MM.1S (cell line): ENCODE data around the gene TRPM8.

Experiments
- DNase-seq: peaks from one replicate; pipeline ENCODE4 v3.0.0-alpha.2; 2015
- H2AFZ ChIP-seq: fragments of 300-600 bp; sonication (generic); 2 replicates; pipeline ENCODE4 v1.6.0; 2016; ENCODE audit warnings: antibody characterized with exemption, low read length
- H3F3A ChIP-seq: fragments of 300-600 bp; sonication (generic); 2 replicates; pipeline ENCODE4 v1.6.1; 2016; ENCODE audit warnings: mild to moderate bottlenecking, antibody characterized with exemption, low read length, moderate library complexity, mixed read lengths; ENCODE audit not compliant: insufficient read depth
- H3K27ac ChIP-seq: fragments of 300-600 bp; sonication (generic); 2 replicates; pipeline ENCODE4 v1.5.1; 2016; ENCODE audit warnings: mild to moderate bottlenecking, low read length
- H3K27me3 ChIP-seq: fragments of 300-600 bp; sonication (generic); replicated peaks from 2 replicates; pipeline ENCODE4 v1.6.0; 2016; ENCODE audit warnings: low read length; ENCODE audit not compliant: insufficient read depth
- H3K36me3 ChIP-seq: fragments of 300-600 bp; sonication (generic); replicated peaks from 2 replicates; pipeline ENCODE4 v1.6.1; 2016; ENCODE audit warnings: mild to moderate bottlenecking, low read length, mixed read lengths; ENCODE audit not compliant: insufficient read depth
- H3K4me1 ChIP-seq: fragments of 300-600 bp; sonication (generic); 2 replicates; pipeline ENCODE4 v1.6.1; 2016; ENCODE audit warnings: low read length, mixed read lengths
- H3K4me2 ChIP-seq: fragments of 300-600 bp; sonication (generic); 2 replicates; pipeline ENCODE4 v1.6.0; 2016; ENCODE audit warnings: low read depth, low read length
- H3K4me3 ChIP-seq: fragments of 300-600 bp; sonication (generic); 2 replicates; pipeline ENCODE4 v1.5.1; 2016; ENCODE audit warnings: low read length, mixed read lengths
- H3K79me2 ChIP-seq: fragments of 300-600 bp; sonication (generic); 2 replicates; pipeline ENCODE4 v1.6.1; 2016; ENCODE audit warnings: mixed run types, low read length, mixed read lengths
- H3K9ac ChIP-seq: fragments of 300-600 bp; sonication (generic); 2 replicates; pipeline ENCODE4 v1.6.1; 2016; ENCODE audit warnings: low read length, mixed read lengths
- H3K9me2 ChIP-seq: fragments of 300-600 bp; sonication (generic); replicated peaks from 2 replicates; pipeline ENCODE4 v1.6.1; 2016; ENCODE audit warnings: mild to moderate bottlenecking, low read length, mixed read lengths; ENCODE audit not compliant: insufficient read depth
- H3K9me3 ChIP-seq: fragments of 300-600 bp; sonication (generic); replicated peaks from 2 replicates; pipeline ENCODE4 v1.6.1; 2016; ENCODE audit warnings: mild to moderate bottlenecking, low read length, mixed read lengths; ENCODE audit not compliant: insufficient read depth
- H4K20me1 ChIP-seq: fragments of 300-600 bp; sonication (generic); 2 replicates; pipeline ENCODE4 v1.6.1; 2016; ENCODE audit warnings: mild to moderate bottlenecking, low read length, moderate library complexity, mixed read lengths; ENCODE audit not compliant: insufficient read depth
- CTCF ChIP-seq: fragments of 300-600 bp; sonication (generic); IDR thresholded peaks from 2 replicates; pipeline ENCODE4 v1.5.1; 2016; ENCODE audit warnings: antibody characterized with exemption, low read length, mixed read lengths
- EZH2 ChIP-seq: fragments of 300-600 bp; sonication (generic); optimal IDR thresholded peaks from 2 replicates; pipeline ENCODE3; 2017; ENCODE audit warnings: low read depth, mild to moderate bottlenecking, antibody characterized with exemption, low read length, mixed read lengths
- EZH2phosphoT487 ChIP-seq: fragments of 300-600 bp; sonication (generic); IDR thresholded peaks from 2 replicates; pipeline ENCODE4 v1.6.1; 2018; ENCODE audit warnings: antibody characterized with exemption, low read length

TRPM8 gene

GRCh38 chr2:233976087-233976486 lies 58.9 kb downstream of the TRPM8 start:
- Histone ChIP-seq H3K9ac (no peak overlapping the region), H3F3A (no peaks in the 10 kb centered on the region), H3K9me2 (no peaks in the 10 kb centered on the region), H3K27me3 (no peaks in the 10 kb centered on the region), H3K9me3 (no peaks in the 10 kb centered on the region), H3K79me2 (peaks cover 53% of the 10 kb centered on the region), H3K4me2 (no peak overlapping the region), H3K4me1 (no peaks in the 10 kb centered on the region), H3K27ac (no peak overlapping the region), H2AFZ (no peak overlapping the region), H4K20me1 (no peaks in the 10 kb centered on the region), H3K4me3 (no peak overlapping the region), H3K36me3 (no peaks in the 10 kb centered on the region; the same call in none of the 2 replicates)
- TF ChIP-seq CTCF, result no peak
- TF ChIP-seq EZH2phosphoT487, result no peak
- TF ChIP-seq EZH2, result no peak
- no peak for DNase-seq

GRCh38 chr2:233976690-233977294 lies 59.6 kb downstream of the TRPM8 start:
- H3K4me2 ChIP-seq, result no peak overlapping the region
- no peaks in the 10 kb centered on the region for H3K27me3 ChIP-seq
- H3F3A ChIP-seq, result no peaks in the 10 kb centered on the region
- TF ChIP-seq EZH2, result no peak
- peak; percentile 27 for TF ChIP-seq CTCF
- TF ChIP-seq EZH2phosphoT487, result no peak
- H3K9ac ChIP-seq, result no peak overlapping the region
- H3K9me2 ChIP-seq, result no peaks in the 10 kb centered on the region
- no peaks in the 10 kb centered on the region for H4K20me1 ChIP-seq
- H3K4me3 ChIP-seq, result no peak overlapping the region
- H3K4me1 ChIP-seq, result no peaks in the 10 kb centered on the region
- no peaks in the 10 kb centered on the region; the same call in 1 of the 2 replicates for H3K36me3 ChIP-seq
- H2AFZ ChIP-seq, result no peak overlapping the region
- DNase-seq, result peak; percentile 18
- H3K79me2 ChIP-seq, result peaks cover 49% of the 10 kb centered on the region
- H3K27ac ChIP-seq, result no peak overlapping the region
- H3K9me3 ChIP-seq, result no peaks in the 10 kb centered on the region

- Histone ChIP-seq H3K4me1 (no peaks in the 10 kb centered on the region), H3K79me2 (peaks cover 49% of the 10 kb centered on the region), H3K27ac (no peak overlapping the region), H3K36me3 (no peaks in the 10 kb centered on the region; the same call in 1 of the 2 replicates), H3K4me2 (no peak overlapping the region), H3K9ac (no peak overlapping the region), H3F3A (no peaks in the 10 kb centered on the region), H3K9me2 (no peaks in the 10 kb centered on the region), H3K9me3 (no peaks in the 10 kb centered on the region), H4K20me1 (no peaks in the 10 kb centered on the region), H3K4me3 (no peak overlapping the region), H2AFZ (no peak overlapping the region), H3K27me3 (no peaks in the 10 kb centered on the region)
- no peak for DNase-seq
- TF ChIP-seq CTCF, result no peak
- TF ChIP-seq EZH2phosphoT487, result no peak
- no peak for TF ChIP-seq EZH2
Measured at GRCh38 chr2:233977296-233977837, 60.2 kb downstream of the TRPM8 start.
